ENCODE data around the gene MAPK4. TPM values are rescaled to one million over a fixed set of nuclear protein-coding genes. Genes with fewer than 3 reads are reported as not detected.

Gene MAPK4
- total and polyA plus RNA-seq, 10 of the 15 experiments (the other 5 are each of a cell fraction or from before 2014, with no cell fraction given) = 0.03 to 0.11 (median 0.06) TPM; not detected in 4

- Histone ChIP-seq H3K27ac (ENCODE audit: control insufficient read depth, insufficient read depth) (no peak overlapping the region), H3K79me2 (ENCODE audit: control insufficient read depth, insufficient read depth, low read length) (no peaks in the 10 kb centered on the region), H3K9ac (ENCODE audit: control insufficient read depth, insufficient read depth, low read length) (no peak overlapping the region), H3K36me3 (ENCODE audit: control insufficient read depth in 2 of 2, insufficient read depth in 2 of 2, low read length in 1 of 2) (no peaks in the 10 kb centered on the region), H4K20me1 (ENCODE audit: control insufficient read depth, insufficient read depth) (no peaks in the 10 kb centered on the region), H3K4me1 (ENCODE audit: control insufficient read depth, insufficient read depth, low read length) (no peaks in the 10 kb centered on the region), H3K4me2 (ENCODE audit: control insufficient read depth, insufficient read depth) (no peak overlapping the region), H3K9me3 (replicated peaks; ENCODE audit: control insufficient read depth, insufficient read depth, low read length) (no peaks in the 10 kb centered on the region; the same call in 2 of the 3 replicates), H2AFZ (ENCODE audit: control insufficient read depth, low read depth, low read length) (no peak overlapping the region), H3K27me3 (replicated peaks in 1 of 2; ENCODE audit: control insufficient read depth in 2 of 2, insufficient read depth in 2 of 2, low read length in 1 of 2) (peaks cover 0 to 10% of the 10 kb centered on the region in 2 experiments), H3K4me3 (no peak overlapping the region)
- in situ Hi-C loops (cut with MboI) (no loop called here), intact Hi-C loops (cut with micrococcal nuclease; ENCODE audit: unreplicated experiment) (no loop called here)
- RAD21 ChIA-PET (ENCODE audit: unreplicated experiment) = no interaction called here
- no TSS peak for BruUV-seq (replicated peaks)
- 2% methylated on average over 2 of the region's 2 CpGs for WGBS (ENCODE audit: insufficient coverage, insufficient replicate concordance, low lambda C conversion rate, missing lambda C conversion rate)
- SMC1A ChIA-PET (ENCODE audit: uncharacterized antibody, unreplicated experiment) = no interaction called here
- POLR2A ChIA-PET = no interaction called here
- FAIRE-seq (no peak), ATAC-seq (no peak), DNase-seq (ENCODE audit: low read depth, low spot score) (no peak)
- TF ChIP-seq CREB1 (IDR thresholded peaks at IDR 0.05; ENCODE audit: low read depth) = no peak
- TF ChIP-seq, protein P1, sequence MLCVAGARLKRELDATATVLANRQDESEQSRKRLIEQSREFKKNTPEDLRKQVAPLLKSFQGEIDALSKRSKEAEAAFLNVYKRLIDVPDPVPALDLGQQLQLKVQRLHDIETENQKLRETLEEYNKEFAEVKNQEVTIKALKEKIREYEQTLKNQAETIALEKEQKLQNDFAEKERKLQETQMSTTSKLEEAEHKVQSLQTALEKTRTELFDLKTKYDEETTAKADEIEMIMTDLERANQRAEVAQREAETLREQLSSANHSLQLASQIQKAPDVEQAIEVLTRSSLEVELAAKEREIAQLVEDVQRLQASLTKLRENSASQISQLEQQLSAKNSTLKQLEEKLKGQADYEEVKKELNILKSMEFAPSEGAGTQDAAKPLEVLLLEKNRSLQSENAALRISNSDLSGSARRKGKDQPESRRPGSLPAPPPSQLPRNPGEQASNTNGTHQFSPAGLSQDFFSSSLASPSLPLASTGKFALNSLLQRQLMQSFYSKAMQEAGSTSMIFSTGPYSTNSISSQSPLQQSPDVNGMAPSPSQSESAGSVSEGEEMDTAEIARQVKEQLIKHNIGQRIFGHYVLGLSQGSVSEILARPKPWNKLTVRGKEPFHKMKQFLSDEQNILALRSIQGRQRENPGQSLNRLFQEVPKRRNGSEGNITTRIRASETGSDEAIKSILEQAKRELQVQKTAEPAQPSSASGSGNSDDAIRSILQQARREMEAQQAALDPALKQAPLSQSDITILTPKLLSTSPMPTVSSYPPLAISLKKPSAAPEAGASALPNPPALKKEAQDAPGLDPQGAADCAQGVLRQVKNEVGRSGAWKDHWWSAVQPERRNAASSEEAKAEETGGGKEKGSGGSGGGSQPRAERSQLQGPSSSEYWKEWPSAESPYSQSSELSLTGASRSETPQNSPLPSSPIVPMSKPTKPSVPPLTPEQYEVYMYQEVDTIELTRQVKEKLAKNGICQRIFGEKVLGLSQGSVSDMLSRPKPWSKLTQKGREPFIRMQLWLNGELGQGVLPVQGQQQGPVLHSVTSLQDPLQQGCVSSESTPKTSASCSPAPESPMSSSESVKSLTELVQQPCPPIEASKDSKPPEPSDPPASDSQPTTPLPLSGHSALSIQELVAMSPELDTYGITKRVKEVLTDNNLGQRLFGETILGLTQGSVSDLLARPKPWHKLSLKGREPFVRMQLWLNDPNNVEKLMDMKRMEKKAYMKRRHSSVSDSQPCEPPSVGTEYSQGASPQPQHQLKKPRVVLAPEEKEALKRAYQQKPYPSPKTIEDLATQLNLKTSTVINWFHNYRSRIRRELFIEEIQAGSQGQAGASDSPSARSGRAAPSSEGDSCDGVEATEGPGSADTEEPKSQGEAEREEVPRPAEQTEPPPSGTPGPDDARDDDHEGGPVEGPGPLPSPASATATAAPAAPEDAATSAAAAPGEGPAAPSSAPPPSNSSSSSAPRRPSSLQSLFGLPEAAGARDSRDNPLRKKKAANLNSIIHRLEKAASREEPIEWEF (IDR thresholded peaks at IDR 0.05; ENCODE audit: insufficient replicate concordance, low read depth, low read length) = no peak
- no peak for TF ChIP-seq CHD1 (IDR thresholded peaks at IDR 0.05; ENCODE audit: low read depth, low read length)
- no peak for TF ChIP-seq CREM (IDR thresholded peaks at IDR 0.05; ENCODE audit: low read depth)
- TF ChIP-seq YBX1 (IDR thresholded peaks at IDR 0.05) = no peak
- no peak for TF ChIP-seq SREBF1 (IDR thresholded peaks at IDR 0.05; ENCODE audit: low read length)
- no peak for TF ChIP-seq ZZZ3 (IDR thresholded peaks at IDR 0.05; ENCODE audit: control insufficient read depth, insufficient read length, low read depth)
- TF ChIP-seq TAF1 (IDR thresholded peaks at IDR 0.05; ENCODE audit: borderline replicate concordance, low read depth, low read length) = no peak
- no peak for TF ChIP-seq EZH2 (IDR thresholded peaks at IDR 0.05; ENCODE audit: borderline replicate concordance, control insufficient read depth, low read depth, low read length)
- TF ChIP-seq STAT3 (IDR thresholded peaks at IDR 0.05; ENCODE audit: low read depth, low read length) = no peak
- no peak for TF ChIP-seq ZNF687 (IDR thresholded peaks at IDR 0.05)
- no peak for TF ChIP-seq TBL1XR1 (IDR thresholded peaks at IDR 0.05; ENCODE audit: low read depth, low read length)
- TF ChIP-seq POU2F2 (IDR thresholded peaks at IDR 0.05; ENCODE audit: borderline replicate concordance, low read depth, low read length) = no peak
- no peak for TF ChIP-seq RBBP5 (conservative IDR thresholded peaks at IDR 0.05)
- no peak for TF ChIP-seq SRF (IDR thresholded peaks at IDR 0.05; ENCODE audit: low read depth in 2 of 2, low read length in 2 of 2)
- no peak for TF ChIP-seq IKZF2 (IDR thresholded peaks at IDR 0.05)
- no peak for TF ChIP-seq TARDBP (IDR thresholded peaks at IDR 0.05; ENCODE audit: borderline replicate concordance)
- TF ChIP-seq ZSCAN29 (IDR thresholded peaks at IDR 0.05) = no peak
- no peak for TF ChIP-seq CHD4 (IDR thresholded peaks at IDR 0.05)
- no peak for TF ChIP-seq RAD21 (IDR thresholded peaks at IDR 0.05; ENCODE audit: insufficient read depth, low read depth, low read length)
- CTCF ChIA-PET = no interaction called here
These were observed 190.7 kb downstream of the MAPK4 start for GRCh38 chr18:50750546-50750945.

Measured in GM12878 (cell line).